GM11168 (cell line): ENCODE results near the gene ANKMY1.

ENCODE experiments used
- in situ Hi-C: fragments of 300-500 bp; cut with MboI; formaldehyde crosslinking; loops from one replicate; pipeline ENCODE4 v1.12.0; 2022; ENCODE audit warnings: low sequenced_read_pairs; ENCODE audit not compliant: unreplicated experiment

ANKMY1 gene

GRCh38 chr2:240594511-240595380 lies 37.0 kb upstream of the ANKMY1 start:
- in situ Hi-C loops: no loop called here

DNA sequence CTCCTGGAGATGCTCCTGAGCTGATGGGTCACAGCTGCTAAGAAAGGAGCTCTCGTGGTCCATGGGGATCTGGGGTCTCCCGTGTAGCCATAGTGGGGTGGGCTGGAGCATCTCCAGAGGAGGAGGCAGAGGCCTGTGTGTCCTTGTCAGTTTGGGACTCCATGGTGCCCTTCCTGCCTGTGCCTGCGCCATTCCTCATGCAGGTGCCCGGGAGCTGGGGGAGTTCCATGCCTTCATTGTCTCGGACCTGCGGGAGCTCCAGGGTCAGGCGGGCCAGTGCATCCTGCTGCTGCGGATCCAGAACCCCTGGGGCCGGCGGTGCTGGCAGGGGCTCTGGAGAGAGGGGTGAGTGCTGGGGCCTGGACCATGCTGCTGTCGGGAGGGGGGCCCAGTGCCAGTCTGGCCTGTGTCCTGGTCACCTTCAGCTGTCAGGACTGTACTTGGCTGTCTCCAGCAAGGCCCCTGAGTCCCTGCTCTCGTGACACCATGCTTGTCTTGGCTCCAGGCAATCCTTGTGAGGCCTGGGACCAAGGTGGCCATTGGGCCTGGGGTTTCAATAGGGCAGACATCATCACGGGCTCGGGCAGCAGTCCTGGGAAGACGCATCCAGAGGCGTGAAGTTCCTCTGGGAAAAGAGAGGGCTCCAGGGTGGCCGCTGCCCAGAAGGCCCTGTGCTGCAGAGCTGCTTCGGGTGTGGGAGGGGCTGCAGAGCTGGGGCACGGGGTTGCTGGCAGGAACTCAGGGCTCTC lies 36.1 kb upstream of the ANKMY1 start:
- in situ Hi-C loops: no loop called here

DNA sequence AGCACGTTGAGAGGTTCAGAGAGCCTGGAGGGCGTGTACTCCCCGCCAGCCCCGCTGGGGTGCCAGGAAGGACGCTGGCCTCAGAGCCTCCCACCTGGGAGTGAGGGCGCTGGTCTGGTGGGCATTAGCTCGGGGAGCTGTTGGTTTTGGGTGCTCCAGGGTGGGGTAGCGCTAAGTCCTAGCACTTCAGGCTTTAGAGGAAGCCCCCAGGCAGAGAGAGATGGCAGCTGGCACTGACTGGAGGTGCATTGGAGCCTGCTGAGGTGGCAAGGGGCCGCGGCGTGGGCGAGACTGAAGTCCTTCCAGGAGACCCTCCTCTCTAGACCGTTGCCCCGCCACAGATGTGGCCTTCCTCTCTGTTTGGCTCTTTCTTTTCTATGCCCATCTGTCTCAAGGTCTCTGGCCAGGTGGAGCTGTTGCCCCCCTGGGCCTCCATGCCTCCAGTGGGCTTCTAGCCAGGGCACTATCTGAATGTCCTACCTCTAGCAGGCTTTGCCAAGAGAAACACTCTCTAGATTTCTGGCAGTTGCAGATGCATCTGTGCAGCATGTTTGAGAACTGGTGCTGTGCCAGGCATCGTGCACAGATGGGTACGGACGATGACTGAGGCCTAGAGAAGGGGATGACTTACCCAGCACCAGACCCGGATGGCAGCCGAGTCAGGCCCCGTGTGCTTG lies 35.4 kb upstream of the ANKMY1 start:
- in situ Hi-C loops: no loop called here

GRCh38 chr2:240591784-240592183 lies 34.0 kb upstream of the ANKMY1 start:
- in situ Hi-C loops: no loop called here

- in situ Hi-C loops: no loop called here
Measured at GRCh38 chr2:240591226-240591625, 33.4 kb upstream of the ANKMY1 start.

- in situ Hi-C loops: no loop called here
Measured at GRCh38 chr2:240590681-240591111, 32.9 kb upstream of the ANKMY1 start.

GRCh38 chr2:240589850-240590525 lies 32.2 kb upstream of the ANKMY1 start:
- in situ Hi-C loops: no loop called here

DNA sequence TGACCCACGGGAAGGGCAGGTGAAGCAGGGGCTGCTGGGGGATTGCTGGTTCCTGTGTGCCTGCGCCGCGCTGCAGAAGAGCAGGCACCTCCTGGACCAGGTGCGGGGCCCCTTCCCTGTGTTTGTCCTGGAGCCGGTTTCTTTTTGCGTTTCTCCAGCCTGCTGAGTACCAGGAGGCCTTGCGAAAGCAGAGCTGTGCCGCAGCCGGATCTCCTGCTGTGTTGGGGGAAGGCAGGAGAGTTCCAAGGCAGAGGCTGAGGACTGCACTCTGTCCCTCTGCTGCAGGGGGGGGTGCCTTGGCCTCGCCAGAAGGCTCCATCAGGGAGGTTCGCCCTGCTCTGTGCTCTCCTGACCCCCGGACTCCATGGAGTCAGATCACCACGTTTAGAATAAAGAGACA lies 31.6 kb upstream of the ANKMY1 start:
- in situ Hi-C loops: no loop called here

DNA sequence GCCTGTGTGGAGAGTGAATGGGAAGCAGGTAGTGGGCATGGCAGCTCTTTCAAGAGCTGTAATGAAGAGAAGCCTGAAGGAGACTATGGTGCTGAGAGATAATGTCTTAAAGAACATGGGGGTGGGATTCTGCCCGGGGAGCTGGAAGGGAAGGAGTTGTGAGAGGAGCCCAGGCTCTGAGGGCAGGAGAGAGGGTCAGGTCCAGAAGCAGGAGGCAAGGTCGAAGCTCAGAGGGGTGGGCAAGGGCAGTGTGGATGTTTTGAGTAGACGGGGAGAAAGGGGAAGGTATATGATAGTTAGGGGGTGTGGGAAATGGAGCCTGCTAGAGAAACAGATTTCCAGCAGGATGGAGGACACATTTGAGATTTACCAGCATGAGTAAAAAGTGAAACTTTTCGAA lies 30.9 kb upstream of the ANKMY1 start:
- in situ Hi-C loops: no loop called here

- in situ Hi-C loops: no loop called here
Measured at GRCh38 chr2:240588006-240588655, 30.3 kb upstream of the ANKMY1 start.

- in situ Hi-C loops: no loop called here
Measured at GRCh38 chr2:240586919-240587800, 29.4 kb upstream of the ANKMY1 start.

- in situ Hi-C loops: no loop called here
Measured at GRCh38 chr2:240586198-240586918, 28.6 kb upstream of the ANKMY1 start, which contains the start of gene CAPN10. Gene CAPN10 (plus strand): TSS chr2:240586734. CDS start chr2:240586912, 178 bp downstream.

DNA sequence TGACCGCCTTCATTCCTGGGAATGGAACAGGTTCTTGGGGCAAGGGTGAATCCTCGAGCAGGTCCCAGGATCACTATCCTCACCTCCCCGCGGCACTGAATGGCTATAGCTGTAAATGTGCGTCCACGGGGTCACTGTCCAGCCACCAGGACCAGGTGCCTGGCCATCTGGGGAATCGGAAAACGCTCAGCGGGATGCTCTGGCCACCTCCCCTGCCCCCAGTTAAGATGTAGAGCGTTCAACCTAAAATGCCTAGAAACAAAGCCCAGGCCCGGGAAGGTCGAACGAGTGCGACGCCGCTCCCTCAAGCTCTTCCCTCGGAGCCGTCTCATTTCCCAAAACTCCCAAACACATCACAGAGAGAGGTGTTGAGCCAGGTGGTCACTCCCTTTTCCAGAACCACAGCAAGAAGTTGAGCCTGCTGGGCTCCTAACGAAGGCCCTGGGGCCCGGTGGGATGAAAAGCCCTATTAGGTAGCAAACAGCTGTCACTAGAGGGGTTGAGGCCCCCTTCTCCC lies 28.0 kb upstream of the ANKMY1 start:
- in situ Hi-C loops: no loop called here

DNA sequence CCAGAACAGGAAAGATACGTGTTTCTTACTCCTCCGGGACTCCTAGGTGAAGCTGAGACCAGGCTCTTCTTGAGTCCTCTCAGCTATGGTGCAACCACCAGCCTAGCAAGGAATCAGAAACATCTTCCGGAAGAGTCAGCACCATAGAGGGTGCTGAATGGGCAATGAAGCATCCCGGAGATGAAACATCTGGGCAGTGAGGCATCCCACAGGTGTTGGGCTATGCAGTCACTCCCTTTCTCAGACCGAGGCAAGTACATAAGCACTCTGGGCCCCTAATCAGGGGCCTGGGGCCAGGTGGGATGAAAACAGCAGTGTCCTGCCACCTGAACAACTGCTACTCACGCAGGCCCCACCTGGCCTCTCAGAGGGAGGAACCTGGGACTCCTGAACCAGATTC lies 27.3 kb upstream of the ANKMY1 start:
- in situ Hi-C loops: no loop called here

GRCh38 chr2:240584486-240585031 lies 26.8 kb upstream of the ANKMY1 start:
- in situ Hi-C loops: no loop called here

DNA sequence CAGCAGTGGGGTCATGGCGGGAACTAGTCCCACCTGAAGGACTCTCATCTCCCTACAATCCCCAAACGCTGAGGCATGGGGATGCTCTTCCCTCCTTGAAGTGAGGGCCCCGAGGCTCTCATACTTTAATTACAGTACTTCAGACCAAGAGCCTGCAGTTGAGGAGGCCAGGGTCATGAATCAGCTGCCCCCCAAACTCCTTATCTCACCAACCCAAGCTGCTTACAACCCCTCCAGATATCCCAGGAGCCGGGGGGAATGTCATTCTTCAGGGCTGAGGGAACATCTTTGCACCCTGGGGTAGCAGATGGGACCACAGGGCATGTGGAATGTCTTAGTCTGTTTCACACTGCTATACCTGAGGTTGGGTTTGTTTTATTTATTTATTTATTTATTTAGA lies 26.0 kb upstream of the ANKMY1 start:
- in situ Hi-C loops: no loop called here

- in situ Hi-C loops: no loop called here
Measured at GRCh38 chr2:240582781-240583180, 25.0 kb upstream of the ANKMY1 start.

DNA sequence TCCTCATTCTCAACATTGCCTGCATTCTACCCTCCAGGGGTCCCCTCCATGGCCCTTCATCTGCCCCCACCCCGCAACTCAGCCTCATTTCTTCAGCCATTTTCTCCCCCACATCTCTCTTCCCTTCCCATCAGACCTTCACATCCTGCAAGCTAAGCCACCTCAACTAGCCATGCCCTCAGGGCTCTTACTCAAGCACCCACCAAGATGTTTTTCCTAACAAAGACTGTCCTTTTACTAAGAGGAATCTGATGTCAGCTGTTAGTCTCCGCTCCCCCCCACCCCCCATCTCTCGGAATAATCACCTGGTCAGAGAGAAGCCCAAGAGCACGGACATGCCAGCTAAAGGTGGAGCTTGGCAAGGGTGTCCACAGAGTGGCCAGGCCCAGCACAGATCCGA lies 24.0 kb upstream of the ANKMY1 start:
- in situ Hi-C loops: no loop called here
